GM12865 (cell line): ENCODE data around the gene PRRT4.

Source experiments
- DNase-seq: peaks from one replicate; pipeline ENCODE4 v3.0.0; 2010; ENCODE audit warnings: low read depth
- H3K4me3 ChIP-seq: 2 replicates; pipeline ENCODE4 v1.5.1; 2011; ENCODE audit warnings: mild to moderate bottlenecking, low read depth, low read length, control low read depth
- CTCF ChIP-seq: IDR thresholded peaks from 2 replicates; pipeline ENCODE4 v1.5.1; 2011; ENCODE audit warnings: low read length, control low read depth, low read depth, inconsistent platforms; ENCODE audit not compliant: insufficient read depth; ENCODE audit errors: missing control alignments

PRRT4 gene

DNA sequence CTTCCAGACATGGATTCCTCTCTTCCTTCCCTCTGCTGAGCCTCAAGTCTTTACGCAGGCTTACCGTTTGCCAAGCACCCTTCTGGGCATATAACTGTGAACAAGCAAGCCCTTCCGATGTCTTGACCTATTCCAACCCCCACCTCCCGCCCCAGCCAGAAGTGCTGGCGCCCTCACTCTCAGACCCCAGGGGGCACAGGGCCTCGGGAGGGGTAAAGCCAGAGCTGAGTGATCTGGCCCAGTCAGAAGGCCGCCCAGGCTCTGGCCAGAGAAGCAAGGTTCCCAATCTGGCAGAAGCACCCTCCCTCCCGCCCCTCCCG, 1.2 kb downstream of the PRRT4 start:
- DNase-seq, result no peak
- H3K4me3 ChIP-seq, result no peak overlapping the region
- TF ChIP-seq CTCF, result no peak

DNA sequence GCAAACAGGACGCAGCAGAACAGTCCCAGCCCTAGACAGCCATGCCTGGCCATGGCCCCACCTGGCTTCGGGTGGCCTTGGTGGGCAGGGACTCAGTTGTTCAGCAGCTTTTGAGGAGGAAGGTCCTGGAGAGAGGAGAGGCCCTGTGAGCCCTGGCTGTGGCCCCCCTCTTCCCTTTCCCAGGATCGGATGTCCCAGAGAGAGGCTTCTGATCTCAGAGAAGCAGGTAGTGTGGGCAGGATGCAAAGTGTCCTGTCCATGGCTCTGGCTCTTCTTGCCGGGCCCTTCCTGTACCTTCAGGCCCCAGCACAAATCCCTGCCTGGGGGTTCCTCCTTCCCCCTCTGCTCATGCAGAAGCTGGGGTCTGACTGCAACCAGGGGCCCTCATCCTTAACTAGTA, 1.6 kb downstream of the PRRT4 start:
- TF ChIP-seq CTCF, result no peak
- H3K4me3 ChIP-seq, result no peak overlapping the region
- DNase-seq, result no peak

DNA sequence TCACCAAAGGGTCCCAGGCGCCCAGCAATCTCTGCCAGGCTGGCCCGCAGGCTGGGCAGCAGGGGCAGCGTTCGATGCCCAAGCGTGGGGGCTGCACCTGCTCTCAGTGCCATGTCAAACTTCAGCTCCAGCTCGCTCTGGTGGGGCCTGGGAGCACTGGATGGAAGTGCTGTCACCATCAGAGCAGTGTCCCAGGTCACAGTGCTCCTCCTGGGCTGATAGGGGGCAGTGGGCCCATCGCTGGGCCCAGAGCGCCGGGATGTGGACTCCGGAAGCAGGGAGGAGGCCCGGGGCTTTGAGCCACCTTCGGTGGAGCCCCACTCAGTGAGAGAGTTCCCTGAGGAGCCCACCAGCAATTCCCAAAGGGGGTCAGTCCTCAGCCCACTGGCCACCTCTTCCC, 2.2 kb downstream of the PRRT4 start:
- no peak for TF ChIP-seq CTCF
- DNase-seq, result no peak

GRCh38 chr7:128358233-128358632, 3.3 kb downstream of the PRRT4 start:
- no peak for DNase-seq
- no peak for TF ChIP-seq CTCF
- H3K4me3 ChIP-seq, result no peak overlapping the region

More for the DNA sequence above, 2.2 kb downstream of the PRRT4 start:
- no peak overlapping the region for H3K4me3 ChIP-seq

DNA sequence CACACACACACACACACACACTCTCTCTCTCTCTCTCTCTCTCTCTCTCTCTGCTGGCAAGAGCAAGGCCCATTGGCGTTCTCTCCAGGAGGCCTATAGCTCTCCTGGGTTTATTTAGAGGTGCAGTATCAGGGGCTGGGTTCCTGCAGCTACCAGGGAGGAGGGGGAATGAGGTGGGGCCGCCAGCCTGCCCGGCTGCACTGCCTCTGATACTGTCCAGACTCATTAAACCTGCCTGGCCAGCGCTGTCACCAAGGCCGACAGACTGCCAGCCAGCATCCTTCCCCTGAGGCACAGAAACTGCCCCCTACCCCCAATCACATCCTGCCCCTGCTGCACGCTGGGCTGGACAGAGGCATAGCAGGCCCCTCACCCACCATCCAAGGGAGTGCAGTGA, 4.3 kb downstream of the PRRT4 start:
- TF ChIP-seq CTCF, result no peak
- H3K4me3 ChIP-seq, result no peak overlapping the region
- no peak for DNase-seq

GRCh38 chr7:128356546-128357216, 4.8 kb downstream of the PRRT4 start:
- DNase-seq, result no peak
- H3K4me3 ChIP-seq, result no peak overlapping the region
- no peak for TF ChIP-seq CTCF

DNA sequence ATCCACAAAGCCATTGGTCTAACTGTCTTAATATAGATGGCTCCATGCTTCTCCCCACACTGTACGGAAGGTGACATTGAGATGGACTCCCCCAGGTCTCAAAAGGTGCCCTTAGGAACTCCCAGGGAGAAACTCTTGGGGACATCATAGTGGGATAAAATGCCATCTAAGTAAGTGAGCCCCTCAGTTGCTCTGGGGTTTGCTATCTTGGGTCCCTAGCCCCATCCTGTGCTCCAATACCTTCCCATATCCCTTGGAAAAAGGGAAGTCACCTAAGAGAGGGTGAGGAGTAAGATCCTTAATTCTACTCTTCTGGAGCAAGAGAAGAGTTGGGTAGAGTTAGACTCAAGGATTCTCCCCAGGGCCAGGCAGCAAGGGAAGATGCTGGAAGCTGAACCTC, 7.9 kb downstream of the PRRT4 start:
- H3K4me3 ChIP-seq, result no peak overlapping the region
- TF ChIP-seq CTCF, result no peak
- no peak for DNase-seq
